ENCODE data around the gene ETV6. TPM values are rescaled to one million over a fixed set of nuclear protein-coding genes. Genes with fewer than 3 reads are reported as not detected.
"Not testable (repeated sequence)": the region's sequence is repeated elsewhere in the genome, so short reads cannot be mapped to it uniquely, and the experiment has no call there.

The ETV6 gene
- total RNA-seq, 1 donor from 2014 or later: 16.1 TPM

GRCh38 chr12:11891754-11892386 lies 242.4 kb downstream of the ETV6 start:
- DNase-seq (peak; percentile 55), ATAC-seq (ENCODE audit: poor library complexity) (peak; percentile 85)
- intact Hi-C loops (cut with DNase I): no loop called here

GRCh38 chr12:11893998-11894397 lies 244.5 kb downstream of the ETV6 start:
- DNase-seq (no peak), ATAC-seq (ENCODE audit: poor library complexity) (no peak)
- intact Hi-C loops (cut with DNase I): no loop called here

- no peak for DNase-seq
Observed at GRCh38 chr12:11894890-11895289, 245.4 kb downstream of the ETV6 start.

GRCh38 chr12:11895421-11896078 lies 246.1 kb downstream of the ETV6 start:
- ATAC-seq (ENCODE audit: poor library complexity) (no peak), DNase-seq (no peak)
- intact Hi-C loops (cut with DNase I): no loop called here

More at GRCh38 chr12:11894890-11895289, 245.4 kb downstream of the ETV6 start:
- ATAC-seq (ENCODE audit: poor library complexity): no peak
- intact Hi-C loops (cut with DNase I): no loop called here

GRCh38 chr12:11896417-11896929 lies 247.0 kb downstream of the ETV6 start:
- ATAC-seq (ENCODE audit: poor library complexity): no peak

GRCh38 chr12:11897923-11898322 lies 248.4 kb downstream of the ETV6 start:
- intact Hi-C loops (cut with DNase I): no loop called here
- ATAC-seq (ENCODE audit: poor library complexity) (no peak), DNase-seq (no peak)

More at GRCh38 chr12:11896417-11896929, 247.0 kb downstream of the ETV6 start:
- DNase-seq: no peak
- intact Hi-C loops (cut with DNase I): no loop called here

GRCh38 chr12:11901701-11902524 lies 252.4 kb downstream of the ETV6 start:
- intact Hi-C loops (cut with DNase I): no loop called here
- ATAC-seq (ENCODE audit: poor library complexity) (no peak), DNase-seq (no peak)

- DNase-seq (no peak), ATAC-seq (ENCODE audit: poor library complexity) (no peak)
- intact Hi-C loops (cut with DNase I): no loop called here
Observed at GRCh38 chr12:11902525-11902875, 253.0 kb downstream of the ETV6 start.

GRCh38 chr12:11904124-11904523 lies 254.7 kb downstream of the ETV6 start:
- DNase-seq: no peak
- intact Hi-C loops (cut with DNase I): no loop called here
- no peak for ATAC-seq (ENCODE audit: poor library complexity)

GRCh38 chr12:11905534-11905933 lies 256.1 kb downstream of the ETV6 start:
- ATAC-seq (ENCODE audit: poor library complexity) (no peak), DNase-seq (no peak)
- intact Hi-C loops (cut with DNase I): no loop called here

GRCh38 chr12:11906286-11906935 lies 256.9 kb downstream of the ETV6 start:
- ATAC-seq (ENCODE audit: poor library complexity) (no peak), DNase-seq (no peak)
- intact Hi-C loops (cut with DNase I): no loop called here

GRCh38 chr12:11907625-11908024 lies 258.2 kb downstream of the ETV6 start:
- DNase-seq (no peak), ATAC-seq (ENCODE audit: poor library complexity) (no peak)
- intact Hi-C loops (cut with DNase I): no loop called here

GRCh38 chr12:11909406-11909805 lies 259.9 kb downstream of the ETV6 start:
- DNase-seq; ATAC-seq (ENCODE audit: poor library complexity); intact Hi-C loops (cut with DNase I): not testable (repeated sequence)

- ATAC-seq (ENCODE audit: poor library complexity): no peak
- DNase-seq: no peak
- intact Hi-C loops (cut with DNase I): no loop called here
Observed at GRCh38 chr12:11916113-11916512, 266.6 kb downstream of the ETV6 start.

GRCh38 chr12:11916771-11917170 lies 267.3 kb downstream of the ETV6 start:
- DNase-seq (no peak), ATAC-seq (ENCODE audit: poor library complexity) (no peak)
- intact Hi-C loops (cut with DNase I): no loop called here

- intact Hi-C loops (cut with DNase I): no loop called here
- DNase-seq (no peak), ATAC-seq (ENCODE audit: poor library complexity) (no peak)
Observed at GRCh38 chr12:11917501-11917900, 268.0 kb downstream of the ETV6 start.

- ATAC-seq (ENCODE audit: poor library complexity) (no peak), DNase-seq (no peak)
- intact Hi-C loops (cut with DNase I): no loop called here
Observed at GRCh38 chr12:11920231-11920630, 270.8 kb downstream of the ETV6 start.

GRCh38 chr12:11922361-11922760 lies 272.9 kb downstream of the ETV6 start:
- intact Hi-C loops (cut with DNase I): no loop called here
- DNase-seq (no peak), ATAC-seq (ENCODE audit: poor library complexity) (no peak)

- DNase-seq (no peak), ATAC-seq (ENCODE audit: poor library complexity) (no peak)
- intact Hi-C loops (cut with DNase I): no loop called here
Observed at GRCh38 chr12:11923067-11923466, 273.6 kb downstream of the ETV6 start.
